NCI-H774 (cell line): Measurements from ENCODE around the gene GZMM.

Experiments used
- DNase-seq: peaks from one replicate; lab custom pipeline; 2025; lab: John Stamatoyannopoulos, UW

Gene GZMM

GRCh38 chr19:512547-513365, 31.1 kb upstream of the GZMM start:
- DNase-seq: no peak

- DNase-seq: no peak
Measured at GRCh38 chr19:513368-514165, 30.3 kb upstream of the GZMM start.

- no peak for DNase-seq
Measured at GRCh38 chr19:514166-514663, 29.6 kb upstream of the GZMM start.

GRCh38 chr19:517721-518597, 25.9 kb upstream of the GZMM start:
- DNase-seq: no peak

GRCh38 chr19:518598-519231, 25.1 kb upstream of the GZMM start:
- DNase-seq: no peak

- no peak for DNase-seq
Measured at GRCh38 chr19:519449-519865, 24.4 kb upstream of the GZMM start.

GRCh38 chr19:522726-523125, 21.1 kb upstream of the GZMM start:
- no peak for DNase-seq

GRCh38 chr19:524062-524674, 19.7 kb upstream of the GZMM start:
- no peak for DNase-seq

GRCh38 chr19:525029-525428, 18.8 kb upstream of the GZMM start:
- DNase-seq: no peak

- DNase-seq: no peak
Measured at GRCh38 chr19:525857-526419, 17.9 kb upstream of the GZMM start.

GRCh38 chr19:530134-531008, 13.5 kb upstream of the GZMM start:
- DNase-seq: peak; percentile 16

- peak; percentile 83 for DNase-seq
Measured at GRCh38 chr19:531009-531752, 12.7 kb upstream of the GZMM start.

- DNase-seq: no peak
Measured at GRCh38 chr19:531753-532560, 11.9 kb upstream of the GZMM start, which contains the start of gene CDC34. Gene CDC34 (plus strand): TSS chr19:531760. CDS start chr19:531932, 172 bp downstream.

- DNase-seq: no peak
Measured at GRCh38 chr19:532561-533363, 11.1 kb upstream of the GZMM start.

- no peak for DNase-seq
Measured at GRCh38 chr19:533364-534058, 10.3 kb upstream of the GZMM start.

GRCh38 chr19:534088-534487, 9.8 kb upstream of the GZMM start:
- no peak for DNase-seq
